ENCODE results near the gene METTL8.

The METTL8 gene

GRCh38 chr2:171404261-171404660 is 29.5 kb downstream of the METTL8 start:
- Histone ChIP-seq H3K27me3 (ENCODE audit: insufficient read depth, low read length) (no peaks in the 10 kb centered on the region), H3K4me1 (ENCODE audit: insufficient read depth, low read length) (no peaks in the 10 kb centered on the region), H3K4me3 (ENCODE audit: low read length) (no peak overlapping the region), H3K9me3 (ENCODE audit: low read length) (no peaks in the 10 kb centered on the region), H2AFZ (ENCODE audit: low read depth, low read length) (no peak overlapping the region), H3K36me3 (ENCODE audit: insufficient read depth, low read length) (no peaks in the 10 kb centered on the region)

GRCh38 chr2:171402906-171403580 is 30.7 kb downstream of the METTL8 start:
- Histone ChIP-seq H3K9me3 (ENCODE audit: low read length) (no peaks in the 10 kb centered on the region), H3K27me3 (ENCODE audit: insufficient read depth, low read length) (no peaks in the 10 kb centered on the region), H3K4me1 (ENCODE audit: insufficient read depth, low read length) (no peaks in the 10 kb centered on the region), H3K36me3 (ENCODE audit: insufficient read depth, low read length) (no peaks in the 10 kb centered on the region), H2AFZ (ENCODE audit: low read depth, low read length) (no peak overlapping the region), H3K4me3 (ENCODE audit: low read length) (no peak overlapping the region)

- Histone ChIP-seq H3K27me3 (ENCODE audit: insufficient read depth, low read length) (no peaks in the 10 kb centered on the region), H3K9me3 (ENCODE audit: low read length) (no peaks in the 10 kb centered on the region), H3K4me3 (ENCODE audit: low read length) (no peak overlapping the region), H2AFZ (ENCODE audit: low read depth, low read length) (no peak overlapping the region), H3K4me1 (ENCODE audit: insufficient read depth, low read length) (no peaks in the 10 kb centered on the region), H3K36me3 (ENCODE audit: insufficient read depth, low read length) (no peaks in the 10 kb centered on the region)
These were observed 31.8 kb downstream of the METTL8 start for GRCh38 chr2:171401947-171402346.

GRCh38 chr2:171400395-171400794 is 33.4 kb downstream of the METTL8 start:
- no peaks in the 10 kb centered on the region for H3K27me3 ChIP-seq (ENCODE audit: insufficient read depth, low read length)
- H3K4me3 ChIP-seq (ENCODE audit: low read length), result no peak overlapping the region
- H3K9me3 ChIP-seq (ENCODE audit: low read length), result no peaks in the 10 kb centered on the region
- no peaks in the 10 kb centered on the region for H3K36me3 ChIP-seq (ENCODE audit: insufficient read depth, low read length)
- no peaks in the 10 kb centered on the region for H3K4me1 ChIP-seq (ENCODE audit: insufficient read depth, low read length)
- no peak overlapping the region for H2AFZ ChIP-seq (ENCODE audit: low read depth, low read length)

GRCh38 chr2:171399292-171399691 is 34.5 kb downstream of the METTL8 start:
- no peaks in the 10 kb centered on the region for H3K27me3 ChIP-seq (ENCODE audit: insufficient read depth, low read length)
- no peaks in the 10 kb centered on the region for H3K9me3 ChIP-seq (ENCODE audit: low read length)
- no peaks in the 10 kb centered on the region for H3K4me1 ChIP-seq (ENCODE audit: insufficient read depth, low read length)
- H2AFZ ChIP-seq (ENCODE audit: low read depth, low read length), result no peak overlapping the region
- no peaks in the 10 kb centered on the region for H3K36me3 ChIP-seq (ENCODE audit: insufficient read depth, low read length)
- H3K4me3 ChIP-seq (ENCODE audit: low read length), result no peak overlapping the region

- Histone ChIP-seq H3K4me1 (ENCODE audit: insufficient read depth, low read length) (no peaks in the 10 kb centered on the region), H3K4me3 (ENCODE audit: low read length) (no peak overlapping the region), H3K27me3 (ENCODE audit: insufficient read depth, low read length) (no peaks in the 10 kb centered on the region)
These were observed 39.5 kb downstream of the METTL8 start for GRCh38 chr2:171394164-171394740.

GRCh38 chr2:171393487-171393886 is 40.3 kb downstream of the METTL8 start:
- Histone ChIP-seq H3K4me1 (ENCODE audit: insufficient read depth, low read length) (no peaks in the 10 kb centered on the region), H3K4me3 (ENCODE audit: low read length) (no peak overlapping the region), H3K36me3 (ENCODE audit: insufficient read depth, low read length) (no peaks in the 10 kb centered on the region), H2AFZ (ENCODE audit: low read depth, low read length) (no peak overlapping the region), H3K9me3 (ENCODE audit: low read length) (no peaks in the 10 kb centered on the region), H3K27me3 (ENCODE audit: insufficient read depth, low read length) (no peaks in the 10 kb centered on the region)

More at GRCh38 chr2:171394164-171394740, 39.5 kb downstream of the METTL8 start:
- Histone ChIP-seq H2AFZ (ENCODE audit: low read depth, low read length) (no peak overlapping the region), H3K36me3 (ENCODE audit: insufficient read depth, low read length) (no peaks in the 10 kb centered on the region), H3K9me3 (ENCODE audit: low read length) (no peaks in the 10 kb centered on the region)

- Histone ChIP-seq H3K27me3 (ENCODE audit: insufficient read depth, low read length) (no peaks in the 10 kb centered on the region), H3K4me3 (ENCODE audit: low read length) (no peak overlapping the region), H3K4me1 (ENCODE audit: insufficient read depth, low read length) (no peaks in the 10 kb centered on the region), H2AFZ (ENCODE audit: low read depth, low read length) (no peak overlapping the region), H3K9me3 (ENCODE audit: low read length) (no peaks in the 10 kb centered on the region), H3K36me3 (ENCODE audit: insufficient read depth, low read length) (no peaks in the 10 kb centered on the region)
These were observed 42.3 kb downstream of the METTL8 start for GRCh38 chr2:171391532-171391931.

- Histone ChIP-seq H3K4me1 (ENCODE audit: insufficient read depth, low read length) (no peaks in the 10 kb centered on the region), H3K27me3 (ENCODE audit: insufficient read depth, low read length) (no peaks in the 10 kb centered on the region), H2AFZ (ENCODE audit: low read depth, low read length) (no peak overlapping the region), H3K36me3 (ENCODE audit: insufficient read depth, low read length) (no peaks in the 10 kb centered on the region), H3K4me3 (ENCODE audit: low read length) (no peak overlapping the region), H3K9me3 (ENCODE audit: low read length) (no peaks in the 10 kb centered on the region)
These were observed 42.8 kb downstream of the METTL8 start for GRCh38 chr2:171390941-171391516.

GRCh38 chr2:171389780-171390179 is 44.0 kb downstream of the METTL8 start:
- Histone ChIP-seq H3K9me3 (ENCODE audit: low read length) (no peaks in the 10 kb centered on the region), H3K27me3 (ENCODE audit: insufficient read depth, low read length) (no peaks in the 10 kb centered on the region), H3K4me3 (ENCODE audit: low read length) (no peak overlapping the region), H3K4me1 (ENCODE audit: insufficient read depth, low read length) (no peaks in the 10 kb centered on the region), H2AFZ (ENCODE audit: low read depth, low read length) (no peak overlapping the region), H3K36me3 (ENCODE audit: insufficient read depth, low read length) (no peaks in the 10 kb centered on the region)

- no peak overlapping the region for H2AFZ ChIP-seq (ENCODE audit: low read depth, low read length)
- H3K4me3 ChIP-seq (ENCODE audit: low read length), result no peak overlapping the region
- H3K27me3 ChIP-seq (ENCODE audit: insufficient read depth, low read length), result no peaks in the 10 kb centered on the region
- H3K9me3 ChIP-seq (ENCODE audit: low read length), result no peaks in the 10 kb centered on the region
- H3K36me3 ChIP-seq (ENCODE audit: insufficient read depth, low read length), result no peaks in the 10 kb centered on the region
- no peaks in the 10 kb centered on the region for H3K4me1 ChIP-seq (ENCODE audit: insufficient read depth, low read length)
These were observed 44.5 kb downstream of the METTL8 start for GRCh38 chr2:171389325-171389724.

- H3K4me3 ChIP-seq (ENCODE audit: low read length), result no peak overlapping the region
- H3K4me1 ChIP-seq (ENCODE audit: insufficient read depth, low read length), result no peaks in the 10 kb centered on the region
- H2AFZ ChIP-seq (ENCODE audit: low read depth, low read length), result no peak overlapping the region
- H3K27me3 ChIP-seq (ENCODE audit: insufficient read depth, low read length), result no peaks in the 10 kb centered on the region
- H3K36me3 ChIP-seq (ENCODE audit: insufficient read depth, low read length), result no peaks in the 10 kb centered on the region
- no peaks in the 10 kb centered on the region for H3K9me3 ChIP-seq (ENCODE audit: low read length)
These were observed 46.7 kb downstream of the METTL8 start for GRCh38 chr2:171387052-171387451.

- H3K4me1 ChIP-seq (ENCODE audit: insufficient read depth, low read length), result no peaks in the 10 kb centered on the region
- H3K4me3 ChIP-seq (ENCODE audit: low read length), result no peak overlapping the region
- no peaks in the 10 kb centered on the region for H3K36me3 ChIP-seq (ENCODE audit: insufficient read depth, low read length)
- no peaks in the 10 kb centered on the region for H3K9me3 ChIP-seq (ENCODE audit: low read length)
- no peak overlapping the region for H2AFZ ChIP-seq (ENCODE audit: low read depth, low read length)
- H3K27me3 ChIP-seq (ENCODE audit: insufficient read depth, low read length), result no peaks in the 10 kb centered on the region
These were observed 47.2 kb downstream of the METTL8 start for GRCh38 chr2:171386627-171387026.
